ENCODE results near the gene ANKRD11.

The ANKRD11 gene

GRCh38 chr16:89529097-89529496 is 38.7 kb upstream of the ANKRD11 start:
- Histone ChIP-seq H3K27me3 (ENCODE audit: insufficient read depth, low read length) (no peaks in the 10 kb centered on the region), H3K27ac (ENCODE audit: low read depth, low read length) (no peak overlapping the region), H3K9me3 (ENCODE audit: insufficient read depth, low read depth, low read length) (no peaks in the 10 kb centered on the region), H2BK12ac (ENCODE audit: low read length) (no peak overlapping the region), H2AFZ (ENCODE audit: insufficient read depth, low read length, poor library complexity) (no peak overlapping the region), H3K4ac (ENCODE audit: low read depth, low read length) (no peak overlapping the region), H3K4me1 (ENCODE audit: control insufficient read depth in 1 of 2, insufficient read depth in 2 of 2, low read length in 2 of 2) (no peaks in the 10 kb centered on the region), H3K14ac (ENCODE audit: low read length) (no peak overlapping the region), H2BK120ac (ENCODE audit: insufficient read depth, low read length, poor library complexity) (no peak overlapping the region), H3K79me2 (ENCODE audit: control insufficient read depth, insufficient read depth, low read length, poor library complexity) (no peaks in the 10 kb centered on the region), H3K4me3 (ENCODE audit: low read depth, low read length) (no peak overlapping the region), H4K12ac (ENCODE audit: low read depth, low read length) (no peak overlapping the region), H3K4me2 (ENCODE audit: low read length) (no peak overlapping the region), H3K9ac (ENCODE audit: low read length) (no peak overlapping the region), H3K79me1 (ENCODE audit: low read length) (no peaks in the 10 kb centered on the region), H3K18ac (ENCODE audit: low read length) (no peak overlapping the region), H3K36me3 (ENCODE audit: control insufficient read depth in 1 of 2, insufficient read depth in 2 of 2, low read length in 2 of 2) (peaks cover 72 to 82% of the 10 kb centered on the region in 2 experiments), H4K91ac (ENCODE audit: low read depth, low read length) (no peak overlapping the region), H2AK5ac (ENCODE audit: low read length) (no peak overlapping the region), H2BK5ac (ENCODE audit: low read depth, low read length, poor library complexity) (no peak overlapping the region), H3K23ac (ENCODE audit: low read length) (no peak overlapping the region), H4K8ac (ENCODE audit: low read depth, low read length) (no peak overlapping the region)
- no CpG with 5 or more reads among the region's 16 CpGs for WGBS (ENCODE audit: extremely low coverage, insufficient coverage, insufficient read length)
- DNase-seq = no peak

- no peak overlapping the region for H3K14ac ChIP-seq (ENCODE audit: low read length)
- H3K36me3 ChIP-seq (ENCODE audit: control insufficient read depth in 1 of 2, insufficient read depth in 2 of 2, low read length in 2 of 2) = peaks cover 69 to 78% of the 10 kb centered on the region in 2 experiments
- no peak overlapping the region for H2BK120ac ChIP-seq (ENCODE audit: insufficient read depth, low read length, poor library complexity)
- no peaks in the 10 kb centered on the region for H3K79me2 ChIP-seq (ENCODE audit: control insufficient read depth, insufficient read depth, low read length, poor library complexity)
- no peak for DNase-seq
- no peaks in the 10 kb centered on the region for H3K79me1 ChIP-seq (ENCODE audit: low read length)
- H3K4ac ChIP-seq (ENCODE audit: low read depth, low read length) = no peak overlapping the region
- H3K9me3 ChIP-seq (ENCODE audit: insufficient read depth, low read depth, low read length) = peaks cover 1% of the 10 kb centered on the region
- H3K4me3 ChIP-seq (ENCODE audit: low read depth, low read length) = no peak overlapping the region
- H3K9ac ChIP-seq (ENCODE audit: low read length) = no peak overlapping the region
- no peak overlapping the region for H2AK5ac ChIP-seq (ENCODE audit: low read length)
- no peak overlapping the region for H3K18ac ChIP-seq (ENCODE audit: low read length)
- no peak overlapping the region for H3K23ac ChIP-seq (ENCODE audit: low read length)
- no peak overlapping the region for H3K4me2 ChIP-seq (ENCODE audit: low read length)
- no peak overlapping the region for H2BK12ac ChIP-seq (ENCODE audit: low read length)
- H2BK5ac ChIP-seq (ENCODE audit: low read depth, low read length, poor library complexity) = no peak overlapping the region
- H3K27ac ChIP-seq (ENCODE audit: low read depth, low read length) = no peak overlapping the region
- H4K8ac ChIP-seq (ENCODE audit: low read depth, low read length) = no peak overlapping the region
- no peaks in the 10 kb centered on the region for H3K27me3 ChIP-seq (ENCODE audit: insufficient read depth, low read length)
- H3K4me1 ChIP-seq (ENCODE audit: control insufficient read depth in 1 of 2, insufficient read depth in 2 of 2, low read length in 2 of 2) = no peaks in the 10 kb centered on the region
- no CpG with 5 or more reads among the region's 20 CpGs for WGBS (ENCODE audit: extremely low coverage, insufficient coverage, insufficient read length)
- no peak overlapping the region for H4K91ac ChIP-seq (ENCODE audit: low read depth, low read length)
- H4K12ac ChIP-seq (ENCODE audit: low read depth, low read length) = no peak overlapping the region
- H2AFZ ChIP-seq (ENCODE audit: insufficient read depth, low read length, poor library complexity) = no peak overlapping the region
These were observed 35.0 kb upstream of the ANKRD11 start for GRCh38 chr16:89525146-89525913.

GRCh38 chr16:89523680-89524344 is 33.5 kb upstream of the ANKRD11 start:
- Histone ChIP-seq H3K4ac (ENCODE audit: low read depth, low read length) (no peak overlapping the region), H2AFZ (ENCODE audit: insufficient read depth, low read length, poor library complexity) (no peak overlapping the region), H2BK120ac (ENCODE audit: insufficient read depth, low read length, poor library complexity) (no peak overlapping the region), H4K91ac (ENCODE audit: low read depth, low read length) (no peak overlapping the region), H3K9ac (ENCODE audit: low read length) (no peak overlapping the region), H3K18ac (ENCODE audit: low read length) (no peak overlapping the region), H3K14ac (ENCODE audit: low read length) (no peak overlapping the region), H3K4me1 (ENCODE audit: control insufficient read depth in 1 of 2, insufficient read depth in 2 of 2, low read length in 2 of 2) (no peaks in the 10 kb centered on the region), H3K9me3 (ENCODE audit: insufficient read depth, low read depth, low read length) (peaks cover 4% of the 10 kb centered on the region), H2BK12ac (ENCODE audit: low read length) (no peak overlapping the region), H4K8ac (ENCODE audit: low read depth, low read length) (no peak overlapping the region), H3K27ac (ENCODE audit: low read depth, low read length) (no peak overlapping the region), H3K23ac (ENCODE audit: low read length) (no peak overlapping the region), H3K4me3 (ENCODE audit: low read depth, low read length) (no peak overlapping the region), H4K12ac (ENCODE audit: low read depth, low read length) (no peak overlapping the region), H3K27me3 (ENCODE audit: insufficient read depth, low read length) (no peaks in the 10 kb centered on the region), H2BK5ac (ENCODE audit: low read depth, low read length, poor library complexity) (no peak overlapping the region), H3K79me2 (ENCODE audit: control insufficient read depth, insufficient read depth, low read length, poor library complexity) (no peaks in the 10 kb centered on the region), H2AK5ac (ENCODE audit: low read length) (no peak overlapping the region), H3K36me3 (ENCODE audit: control insufficient read depth in 1 of 2, insufficient read depth in 2 of 2, low read length in 2 of 2) (peaks cover 75 to 77% of the 10 kb centered on the region in 2 experiments), H3K4me2 (ENCODE audit: low read length) (no peak overlapping the region), H3K79me1 (ENCODE audit: low read length) (no peaks in the 10 kb centered on the region)
- no CpG with 5 or more reads among the region's 32 CpGs for WGBS (ENCODE audit: extremely low coverage, insufficient coverage, insufficient read length)
- no peak for DNase-seq

- Histone ChIP-seq H3K9ac (ENCODE audit: low read length) (no peak overlapping the region), H3K4me2 (ENCODE audit: low read length) (no peak overlapping the region), H3K18ac (ENCODE audit: low read length) (no peak overlapping the region), H3K4me1 (ENCODE audit: control insufficient read depth in 1 of 2, insufficient read depth in 2 of 2, low read length in 2 of 2) (no peaks in the 10 kb centered on the region), H4K91ac (ENCODE audit: low read depth, low read length) (no peak overlapping the region), H4K12ac (ENCODE audit: low read depth, low read length) (no peak overlapping the region), H2BK12ac (ENCODE audit: low read length) (no peak overlapping the region), H3K27ac (ENCODE audit: low read depth, low read length) (no peak overlapping the region), H3K9me3 (ENCODE audit: insufficient read depth, low read depth, low read length) (peaks cover 4% of the 10 kb centered on the region), H3K4ac (ENCODE audit: low read depth, low read length) (no peak overlapping the region), H4K8ac (ENCODE audit: low read depth, low read length) (no peak overlapping the region), H2BK120ac (ENCODE audit: insufficient read depth, low read length, poor library complexity) (no peak overlapping the region), H2AK5ac (ENCODE audit: low read length) (no peak overlapping the region), H3K27me3 (ENCODE audit: insufficient read depth, low read length) (no peaks in the 10 kb centered on the region), H2AFZ (ENCODE audit: insufficient read depth, low read length, poor library complexity) (no peak overlapping the region), H3K79me1 (ENCODE audit: low read length) (no peaks in the 10 kb centered on the region), H3K14ac (ENCODE audit: low read length) (no peak overlapping the region), H3K4me3 (ENCODE audit: low read depth, low read length) (no peak overlapping the region), H3K79me2 (ENCODE audit: control insufficient read depth, insufficient read depth, low read length, poor library complexity) (no peaks in the 10 kb centered on the region), H2BK5ac (ENCODE audit: low read depth, low read length, poor library complexity) (no peak overlapping the region), H3K36me3 (ENCODE audit: control insufficient read depth in 1 of 2, insufficient read depth in 2 of 2, low read length in 2 of 2) (peaks cover 77 to 80% of the 10 kb centered on the region in 2 experiments), H3K23ac (ENCODE audit: low read length) (no peak overlapping the region)
- 100% methylated on average over 1 of the region's 31 CpGs for WGBS (ENCODE audit: extremely low coverage, insufficient coverage, insufficient read length)
- peak; percentile 37 to 58 for DNase-seq
These were observed 31.9 kb upstream of the ANKRD11 start for GRCh38 chr16:89522287-89522686.

All from trophoblast cell (in vitro differentiated cells and primary cell).